ENCODE results near the gene GGT7. TPM values are rescaled to one million over a fixed set of nuclear protein-coding genes. Genes with fewer than 3 reads are reported as not detected.

Gene GGT7
- total and polyA plus RNA-seq, 9 of the 15 experiments (the other 6 are each of a cell fraction or from before 2014, with no cell fraction given), result 0.04 to 18.3 (median 5.9) TPM

DNA sequence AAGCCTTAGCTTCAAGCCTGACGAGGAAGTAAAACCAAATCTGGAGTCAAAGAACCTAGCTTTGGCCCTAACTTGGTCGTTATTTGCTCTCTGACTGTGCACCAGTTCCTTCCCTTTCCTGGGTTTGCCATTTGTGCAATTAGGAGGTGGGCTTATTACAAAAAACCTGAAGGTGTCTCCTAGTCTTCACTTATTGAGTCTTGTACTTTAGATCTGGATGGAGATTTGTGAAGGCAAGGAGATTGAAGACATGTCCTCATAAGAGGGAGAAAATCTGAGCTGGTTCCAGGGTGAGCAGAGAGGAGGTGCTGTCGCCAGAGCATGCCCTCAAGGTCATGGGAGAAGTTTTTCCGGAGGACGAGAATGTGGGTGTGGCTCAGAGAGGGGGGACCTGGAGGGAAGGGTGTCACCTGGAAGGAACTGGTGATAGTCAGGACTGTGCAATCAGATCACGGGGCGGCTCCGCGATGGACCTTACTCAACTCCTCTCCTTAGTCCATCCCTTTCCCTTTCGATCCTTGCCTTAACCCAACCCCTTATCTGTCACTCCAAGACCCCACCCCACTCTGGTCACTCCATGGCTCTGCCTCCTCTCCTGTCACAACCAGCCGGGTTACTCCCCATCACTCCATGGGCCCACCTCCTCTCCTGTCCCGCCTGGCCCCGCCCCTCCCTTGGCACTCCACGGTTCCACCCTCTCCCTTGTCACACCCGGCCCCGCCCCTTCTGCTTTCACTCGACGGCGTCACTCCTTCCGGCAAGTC, 3.2 kb upstream of the GGT7 start (continued):
- TF ChIP-seq, protein P1, sequence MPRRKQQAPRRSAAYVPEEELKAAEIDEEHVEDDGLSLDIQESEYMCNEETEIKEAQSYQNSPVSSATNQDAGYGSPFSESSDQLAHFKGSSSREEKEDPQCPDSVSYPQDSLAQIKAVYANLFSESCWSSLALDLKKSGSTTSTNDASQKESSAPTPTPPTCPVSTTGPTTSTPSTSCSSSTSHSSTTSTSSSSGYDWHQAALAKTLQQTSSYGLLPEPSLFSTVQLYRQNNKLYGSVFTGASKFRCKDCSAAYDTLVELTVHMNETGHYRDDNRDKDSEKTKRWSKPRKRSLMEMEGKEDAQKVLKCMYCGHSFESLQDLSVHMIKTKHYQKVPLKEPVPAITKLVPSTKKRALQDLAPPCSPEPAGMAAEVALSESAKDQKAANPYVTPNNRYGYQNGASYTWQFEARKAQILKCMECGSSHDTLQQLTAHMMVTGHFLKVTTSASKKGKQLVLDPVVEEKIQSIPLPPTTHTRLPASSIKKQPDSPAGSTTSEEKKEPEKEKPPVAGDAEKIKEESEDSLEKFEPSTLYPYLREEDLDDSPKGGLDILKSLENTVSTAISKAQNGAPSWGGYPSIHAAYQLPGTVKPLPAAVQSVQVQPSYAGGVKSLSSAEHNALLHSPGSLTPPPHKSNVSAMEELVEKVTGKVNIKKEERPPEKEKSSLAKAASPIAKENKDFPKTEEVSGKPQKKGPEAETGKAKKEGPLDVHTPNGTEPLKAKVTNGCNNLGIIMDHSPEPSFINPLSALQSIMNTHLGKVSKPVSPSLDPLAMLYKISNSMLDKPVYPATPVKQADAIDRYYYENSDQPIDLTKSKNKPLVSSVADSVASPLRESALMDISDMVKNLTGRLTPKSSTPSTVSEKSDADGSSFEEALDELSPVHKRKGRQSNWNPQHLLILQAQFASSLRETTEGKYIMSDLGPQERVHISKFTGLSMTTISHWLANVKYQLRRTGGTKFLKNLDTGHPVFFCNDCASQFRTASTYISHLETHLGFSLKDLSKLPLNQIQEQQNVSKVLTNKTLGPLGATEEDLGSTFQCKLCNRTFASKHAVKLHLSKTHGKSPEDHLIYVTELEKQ (CRISPR knock-in tag; IDR thresholded peaks at IDR 0.05), result no peak
- TF ChIP-seq OTX1 (CRISPR knock-in tag; IDR thresholded peaks at IDR 0.05), result no peak
- TF ChIP-seq, protein P2, sequence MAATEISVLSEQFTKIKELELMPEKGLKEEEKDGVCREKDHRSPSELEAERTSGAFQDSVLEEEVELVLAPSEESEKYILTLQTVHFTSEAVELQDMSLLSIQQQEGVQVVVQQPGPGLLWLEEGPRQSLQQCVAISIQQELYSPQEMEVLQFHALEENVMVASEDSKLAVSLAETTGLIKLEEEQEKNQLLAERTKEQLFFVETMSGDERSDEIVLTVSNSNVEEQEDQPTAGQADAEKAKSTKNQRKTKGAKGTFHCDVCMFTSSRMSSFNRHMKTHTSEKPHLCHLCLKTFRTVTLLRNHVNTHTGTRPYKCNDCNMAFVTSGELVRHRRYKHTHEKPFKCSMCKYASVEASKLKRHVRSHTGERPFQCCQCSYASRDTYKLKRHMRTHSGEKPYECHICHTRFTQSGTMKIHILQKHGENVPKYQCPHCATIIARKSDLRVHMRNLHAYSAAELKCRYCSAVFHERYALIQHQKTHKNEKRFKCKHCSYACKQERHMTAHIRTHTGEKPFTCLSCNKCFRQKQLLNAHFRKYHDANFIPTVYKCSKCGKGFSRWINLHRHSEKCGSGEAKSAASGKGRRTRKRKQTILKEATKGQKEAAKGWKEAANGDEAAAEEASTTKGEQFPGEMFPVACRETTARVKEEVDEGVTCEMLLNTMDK (IDR thresholded peaks at IDR 0.05; ENCODE audit: borderline replicate concordance, insufficient read depth, low read depth, low read length, poor library complexity, severe bottlenecking), result no peak
- no peak for TF ChIP-seq ILK (tag; IDR thresholded peaks at IDR 0.05; ENCODE audit: borderline replicate concordance, low read depth)
- TF ChIP-seq, protein P3, sequence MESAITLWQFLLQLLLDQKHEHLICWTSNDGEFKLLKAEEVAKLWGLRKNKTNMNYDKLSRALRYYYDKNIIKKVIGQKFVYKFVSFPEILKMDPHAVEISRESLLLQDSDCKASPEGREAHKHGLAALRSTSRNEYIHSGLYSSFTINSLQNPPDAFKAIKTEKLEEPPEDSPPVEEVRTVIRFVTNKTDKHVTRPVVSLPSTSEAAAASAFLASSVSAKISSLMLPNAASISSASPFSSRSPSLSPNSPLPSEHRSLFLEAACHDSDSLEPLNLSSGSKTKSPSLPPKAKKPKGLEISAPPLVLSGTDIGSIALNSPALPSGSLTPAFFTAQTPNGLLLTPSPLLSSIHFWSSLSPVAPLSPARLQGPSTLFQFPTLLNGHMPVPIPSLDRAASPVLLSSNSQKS (CRISPR knock-in tag; IDR thresholded peaks at IDR 0.05), result no peak
- TF ChIP-seq, protein P4, sequence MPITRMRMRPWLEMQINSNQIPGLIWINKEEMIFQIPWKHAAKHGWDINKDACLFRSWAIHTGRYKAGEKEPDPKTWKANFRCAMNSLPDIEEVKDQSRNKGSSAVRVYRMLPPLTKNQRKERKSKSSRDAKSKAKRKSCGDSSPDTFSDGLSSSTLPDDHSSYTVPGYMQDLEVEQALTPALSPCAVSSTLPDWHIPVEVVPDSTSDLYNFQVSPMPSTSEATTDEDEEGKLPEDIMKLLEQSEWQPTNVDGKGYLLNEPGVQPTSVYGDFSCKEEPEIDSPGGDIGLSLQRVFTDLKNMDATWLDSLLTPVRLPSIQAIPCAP (CRISPR knock-in tag; IDR thresholded peaks at IDR 0.05; ENCODE audit: borderline replicate concordance), result no peak
- TF ChIP-seq EHMT2 (IDR thresholded peaks at IDR 0.05), result peak; percentile 69
- no peak for TF ChIP-seq RBM15 (IDR thresholded peaks at IDR 0.05; ENCODE audit: insufficient read depth, low read length)
- 0 out of 4 replicates have a peak, but pooled peaks of 1 of the 2 experiments have one; percentile 30 for TF ChIP-seq ARNT (IDR thresholded peaks at IDR 0.05)
- TF ChIP-seq PHB2 (IDR thresholded peaks at IDR 0.05; ENCODE audit: low read depth), result no peak
- no peak for TF ChIP-seq HCFC1 (IDR thresholded peaks at IDR 0.05; ENCODE audit: low read depth, low read length)
- no peak for TF ChIP-seq U2AF2 (optimal IDR thresholded peaks at IDR 0.05; ENCODE audit: low read depth, low read length)
- TF ChIP-seq ZNF76 (CRISPR knock-in tag; IDR thresholded peaks at IDR 0.05; ENCODE audit: borderline replicate concordance), result no peak
- TF ChIP-seq FOXA1 (IDR thresholded peaks at IDR 0.05; ENCODE audit: borderline replicate concordance), result no peak
- TF ChIP-seq ZNF143 (CRISPR knock-in tag; IDR thresholded peaks at IDR 0.05), result no peak
- TF ChIP-seq ZC3H8 (IDR thresholded peaks at IDR 0.05), result no peak
- TF ChIP-seq, protein P5, sequence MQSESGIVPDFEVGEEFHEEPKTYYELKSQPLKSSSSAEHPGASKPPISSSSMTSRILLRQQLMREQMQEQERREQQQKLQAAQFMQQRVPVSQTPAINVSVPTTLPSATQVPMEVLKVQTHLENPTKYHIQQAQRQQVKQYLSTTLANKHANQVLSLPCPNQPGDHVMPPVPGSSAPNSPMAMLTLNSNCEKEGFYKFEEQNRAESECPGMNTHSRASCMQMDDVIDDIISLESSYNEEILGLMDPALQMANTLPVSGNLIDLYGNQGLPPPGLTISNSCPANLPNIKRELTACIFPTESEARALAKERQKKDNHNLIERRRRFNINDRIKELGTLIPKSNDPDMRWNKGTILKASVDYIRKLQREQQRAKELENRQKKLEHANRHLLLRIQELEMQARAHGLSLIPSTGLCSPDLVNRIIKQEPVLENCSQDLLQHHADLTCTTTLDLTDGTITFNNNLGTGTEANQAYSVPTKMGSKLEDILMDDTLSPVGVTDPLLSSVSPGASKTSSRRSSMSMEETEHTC (IDR thresholded peaks at IDR 0.05), result 0 out of 2 replicates have a peak, but pooled peaks have one; percentile 33
- no peak for TF ChIP-seq ZNF239 (CRISPR knock-in tag; IDR thresholded peaks at IDR 0.05)
- no peak for TF ChIP-seq TCFL5 (CRISPR knock-in tag; conservative IDR thresholded peaks at IDR 0.05)
